DOHH2 (cell line): ENCODE results near the gene CDC42BPA.

ENCODE experiments used
- CTCF ChIP-seq: fragments of 200-600 bp; sonication (generic); IDR thresholded peaks from one replicate; pipeline ENCODE4 v1.5.1; 2014; ENCODE audit warnings: antibody characterized with exemption, mild to moderate bottlenecking, low read depth, low read length; ENCODE audit not compliant: poor library complexity, severe bottlenecking
- EZH2phosphoT487 ChIP-seq: fragments of 200-600 bp; sonication (generic); IDR thresholded peaks from 2 replicates; pipeline ENCODE4 v1.6.1; 2017; ENCODE audit warnings: borderline replicate concordance, mild to moderate bottlenecking, antibody characterized with exemption, low read length, moderate library complexity, mixed read lengths

DNA sequence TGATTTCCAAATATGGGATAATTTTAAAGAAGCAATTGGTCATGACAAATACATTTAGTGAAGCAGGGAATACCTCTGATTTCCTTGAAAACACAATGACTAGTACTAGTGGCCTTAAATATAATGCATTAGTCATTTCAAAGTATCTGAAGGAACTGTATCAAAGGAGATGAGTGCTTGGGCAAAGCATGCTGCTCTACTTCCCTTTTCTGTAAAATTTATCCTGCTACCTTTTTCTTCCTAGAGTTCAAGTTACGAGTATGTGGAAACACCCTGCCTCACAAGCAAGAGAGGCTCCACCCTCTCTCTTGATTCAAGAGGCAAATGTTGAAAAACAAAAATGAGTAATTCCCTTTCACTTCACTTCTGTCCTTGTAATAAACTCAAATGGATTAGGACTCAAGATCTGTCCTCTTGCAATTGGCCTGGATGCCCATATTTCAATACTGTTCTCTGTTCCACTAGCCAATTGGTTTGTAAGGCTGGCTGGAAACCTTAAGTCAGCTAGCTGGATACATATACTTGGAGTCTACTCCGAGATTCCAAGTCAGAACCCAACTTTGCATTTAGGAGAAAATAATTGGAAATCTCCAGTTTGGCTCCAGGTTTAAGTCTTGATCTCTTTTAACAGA lies 92.5 kb downstream of the CDC42BPA start:
- TF ChIP-seq CTCF (no peak), EZH2phosphoT487 (no peak)
